ENCODE data around the gene DPP6.

The DPP6 gene

GRCh38 chr7:154424350-154424749 lies 372.2 kb downstream of the DPP6 start:
- DNase-seq: no peak

GRCh38 chr7:154425271-154425670 lies 373.1 kb downstream of the DPP6 start:
- DNase-seq: no peak

GRCh38 chr7:154426778-154427177 lies 374.6 kb downstream of the DPP6 start:
- DNase-seq: no peak

GRCh38 chr7:154427533-154427932 lies 375.3 kb downstream of the DPP6 start:
- no peak for DNase-seq

- DNase-seq: no peak
Observed at GRCh38 chr7:154429666-154430404, 377.6 kb downstream of the DPP6 start.

GRCh38 chr7:154430640-154431039 lies 378.4 kb downstream of the DPP6 start:
- DNase-seq: no peak

GRCh38 chr7:154431045-154431444 lies 378.8 kb downstream of the DPP6 start:
- no peak for DNase-seq

GRCh38 chr7:154433632-154434598 lies 381.7 kb downstream of the DPP6 start:
- no peak for DNase-seq

GRCh38 chr7:154436560-154436959 lies 384.4 kb downstream of the DPP6 start:
- no peak for DNase-seq

- DNase-seq: no peak
Observed at GRCh38 chr7:154437234-154437633, 385.0 kb downstream of the DPP6 start.

- DNase-seq: no peak
Observed at GRCh38 chr7:154438571-154439367, 386.6 kb downstream of the DPP6 start.

GRCh38 chr7:154440058-154440457 lies 387.9 kb downstream of the DPP6 start:
- DNase-seq: no peak

GRCh38 chr7:154440651-154441050 lies 388.5 kb downstream of the DPP6 start:
- no peak for DNase-seq

GRCh38 chr7:154441811-154442210 lies 389.6 kb downstream of the DPP6 start:
- no peak for DNase-seq

- DNase-seq: no peak
Observed at GRCh38 chr7:154442939-154443338, 390.7 kb downstream of the DPP6 start.

- no peak for DNase-seq
Observed at GRCh38 chr7:154450451-154450850, 398.3 kb downstream of the DPP6 start.

- DNase-seq: no peak
Observed at GRCh38 chr7:154451480-154452457, 399.6 kb downstream of the DPP6 start.

- no peak for DNase-seq
Observed at GRCh38 chr7:154463794-154464193, 411.6 kb downstream of the DPP6 start.

GRCh38 chr7:154469652-154470051 lies 417.5 kb downstream of the DPP6 start:
- no peak for DNase-seq

- no peak for DNase-seq
Observed at GRCh38 chr7:154472343-154472742, 420.1 kb downstream of the DPP6 start.

GRCh38 chr7:154473360-154473759 lies 421.2 kb downstream of the DPP6 start:
- no peak for DNase-seq
